Glutamatergic neuron (in vitro differentiated cells): ENCODE data around the gene FYCO1. TPM values are rescaled to one million over a fixed set of nuclear protein-coding genes. Genes with fewer than 3 reads are reported as not detected.

Experiments
- DNase-seq: peaks from one replicate; pipeline ENCODE4 v3.0.0; 2022
- H3K27ac Mint-ChIP-seq: one replicate; pipeline ENCODE4 v1.8.0; 2020; ENCODE audit warnings: mild to moderate bottlenecking, mixed read lengths, inconsistent platforms; ENCODE audit not compliant: unreplicated experiment
- H3K27me3 Mint-ChIP-seq: one replicate; pipeline ENCODE4 v1.8.0; 2020; ENCODE audit warnings: mild to moderate bottlenecking, moderate library complexity, mixed read lengths, inconsistent platforms; ENCODE audit not compliant: unreplicated experiment
- H3K36me3 Mint-ChIP-seq: one replicate; pipeline ENCODE4 v1.8.0; 2020; ENCODE audit warnings: mild to moderate bottlenecking, mixed read lengths, inconsistent platforms; ENCODE audit not compliant: unreplicated experiment
- H3K4me1 Mint-ChIP-seq: one replicate; pipeline ENCODE4 v1.8.0; 2020; ENCODE audit warnings: mild to moderate bottlenecking, low read depth, mixed read lengths, inconsistent platforms; ENCODE audit not compliant: unreplicated experiment
- H3K4me3 Mint-ChIP-seq: one replicate; pipeline ENCODE4 v1.8.0; 2020; ENCODE audit warnings: mild to moderate bottlenecking, mixed read lengths, inconsistent platforms; ENCODE audit not compliant: unreplicated experiment
- H3K9me3 Mint-ChIP-seq: one replicate; pipeline ENCODE4 v1.8.0; 2020; ENCODE audit warnings: mild to moderate bottlenecking, moderate library complexity, mixed read lengths, inconsistent platforms; ENCODE audit not compliant: unreplicated experiment
- total RNA-seq: library from RNA; stranded (reverse); fragmentation: NEBNext Ultra II Directional; extraction: Animal tissue kit (Norgen Biotek cat#: 25700); gene quantifications from one replicate; pipeline ENCODE4 v1.2.1, GENCODE V29; 2021; ENCODE audit not compliant: unreplicated experiment
- TF ChIP-seq, protein P1 (sequence below): fragments of 200-600 bp; sonication (generic); IDR thresholded peaks from one replicate; pipeline ENCODE4 v1.5.0; 2021; ENCODE audit not compliant: partially characterized antibody, unreplicated experiment

The FYCO1 gene
- total RNA-seq, 1 donor from 2014 or later, result 3.8 TPM

DNA sequence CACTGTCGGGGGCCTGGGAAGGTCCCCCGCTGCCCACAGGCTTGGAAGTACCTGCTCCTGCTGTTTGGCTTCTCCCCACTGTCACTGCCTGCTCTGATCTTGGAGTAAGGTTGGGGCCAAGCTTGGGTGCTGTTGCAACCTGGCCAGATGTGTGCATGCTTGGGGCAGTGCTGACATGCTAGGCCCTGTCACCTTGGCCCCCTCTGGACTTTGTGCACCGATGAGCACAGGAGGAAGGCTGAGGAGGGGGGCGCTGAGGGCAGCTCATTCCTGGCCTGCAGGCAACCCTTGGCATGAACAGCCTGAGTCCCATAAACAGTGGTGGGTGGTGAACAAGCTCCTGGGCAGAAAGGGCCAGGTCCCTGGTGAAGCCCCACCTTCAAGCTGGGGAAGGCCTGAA is 35.6 kb upstream of the FYCO1 start:
- H3K36me3 Mint-ChIP-seq, result peaks cover 10% of the 10 kb centered on the region
- no peaks in the 10 kb centered on the region for H3K4me1 Mint-ChIP-seq
- no peaks in the 10 kb centered on the region for H3K27me3 Mint-ChIP-seq
- H3K9me3 Mint-ChIP-seq, result no peaks in the 10 kb centered on the region
- no peak for DNase-seq
- H3K4me3 Mint-ChIP-seq, result no peak overlapping the region
- TF ChIP-seq, protein P1, sequence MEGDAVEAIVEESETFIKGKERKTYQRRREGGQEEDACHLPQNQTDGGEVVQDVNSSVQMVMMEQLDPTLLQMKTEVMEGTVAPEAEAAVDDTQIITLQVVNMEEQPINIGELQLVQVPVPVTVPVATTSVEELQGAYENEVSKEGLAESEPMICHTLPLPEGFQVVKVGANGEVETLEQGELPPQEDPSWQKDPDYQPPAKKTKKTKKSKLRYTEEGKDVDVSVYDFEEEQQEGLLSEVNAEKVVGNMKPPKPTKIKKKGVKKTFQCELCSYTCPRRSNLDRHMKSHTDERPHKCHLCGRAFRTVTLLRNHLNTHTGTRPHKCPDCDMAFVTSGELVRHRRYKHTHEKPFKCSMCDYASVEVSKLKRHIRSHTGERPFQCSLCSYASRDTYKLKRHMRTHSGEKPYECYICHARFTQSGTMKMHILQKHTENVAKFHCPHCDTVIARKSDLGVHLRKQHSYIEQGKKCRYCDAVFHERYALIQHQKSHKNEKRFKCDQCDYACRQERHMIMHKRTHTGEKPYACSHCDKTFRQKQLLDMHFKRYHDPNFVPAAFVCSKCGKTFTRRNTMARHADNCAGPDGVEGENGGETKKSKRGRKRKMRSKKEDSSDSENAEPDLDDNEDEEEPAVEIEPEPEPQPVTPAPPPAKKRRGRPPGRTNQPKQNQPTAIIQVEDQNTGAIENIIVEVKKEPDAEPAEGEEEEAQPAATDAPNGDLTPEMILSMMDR, result no peak
- H3K27ac Mint-ChIP-seq, result no peak overlapping the region

DNA sequence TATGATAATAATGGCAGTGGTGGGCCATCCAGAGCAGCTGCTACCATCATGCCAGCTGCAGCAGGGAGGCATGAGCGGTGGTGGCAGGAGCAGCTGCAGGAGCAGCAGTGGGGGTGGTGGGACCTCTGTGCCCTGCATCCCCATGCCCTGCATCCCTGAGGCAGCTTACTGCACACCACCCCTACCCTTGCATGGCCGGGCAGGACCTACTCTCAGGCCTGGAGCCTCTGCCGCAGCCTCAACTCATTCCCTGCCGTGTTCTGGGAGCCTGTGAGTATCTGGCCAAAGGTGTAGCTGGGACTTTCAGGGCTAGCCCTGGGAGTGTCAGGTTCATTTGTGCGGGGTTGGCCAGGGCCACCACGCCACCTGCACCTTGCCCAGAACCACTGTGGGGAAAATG is 35.0 kb upstream of the FYCO1 start:
- Mint-ChIP-seq H3K36me3 (peaks cover 10% of the 10 kb centered on the region), H3K27ac (no peak overlapping the region), H3K27me3 (no peaks in the 10 kb centered on the region), H3K4me1 (no peaks in the 10 kb centered on the region), H3K9me3 (no peaks in the 10 kb centered on the region), H3K4me3 (no peak overlapping the region)
- TF ChIP-seq, protein P1, result no peak
- DNase-seq, result no peak

DNA sequence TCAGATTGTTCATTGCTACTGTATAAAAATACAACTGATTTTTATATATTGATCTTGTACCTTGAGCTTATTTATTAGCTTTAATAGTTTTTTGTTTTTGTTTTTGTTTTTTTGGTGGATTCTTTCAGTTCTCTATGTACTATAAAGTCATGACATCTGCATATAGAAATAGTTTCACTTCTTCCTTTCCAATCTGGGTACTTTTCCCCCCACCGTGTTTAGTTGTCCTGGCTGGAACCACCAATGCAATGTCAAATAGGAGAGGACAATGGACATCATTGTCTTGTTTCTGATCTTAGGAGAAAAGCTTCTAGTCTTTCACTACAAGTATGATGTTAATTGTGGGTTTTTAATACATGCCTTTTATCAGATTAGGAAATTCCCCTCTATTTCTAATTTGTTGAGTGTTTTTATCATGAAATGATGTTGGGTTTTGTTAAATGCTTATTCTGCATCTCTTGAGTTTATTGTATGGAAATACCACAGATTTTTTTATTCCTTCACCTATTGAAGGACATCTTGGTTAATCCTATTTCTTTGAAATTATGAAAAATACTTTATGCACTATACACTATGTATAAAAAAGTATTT is 34.4 kb upstream of the FYCO1 start:
- peaks cover 10% of the 10 kb centered on the region for H3K36me3 Mint-ChIP-seq

DNA sequence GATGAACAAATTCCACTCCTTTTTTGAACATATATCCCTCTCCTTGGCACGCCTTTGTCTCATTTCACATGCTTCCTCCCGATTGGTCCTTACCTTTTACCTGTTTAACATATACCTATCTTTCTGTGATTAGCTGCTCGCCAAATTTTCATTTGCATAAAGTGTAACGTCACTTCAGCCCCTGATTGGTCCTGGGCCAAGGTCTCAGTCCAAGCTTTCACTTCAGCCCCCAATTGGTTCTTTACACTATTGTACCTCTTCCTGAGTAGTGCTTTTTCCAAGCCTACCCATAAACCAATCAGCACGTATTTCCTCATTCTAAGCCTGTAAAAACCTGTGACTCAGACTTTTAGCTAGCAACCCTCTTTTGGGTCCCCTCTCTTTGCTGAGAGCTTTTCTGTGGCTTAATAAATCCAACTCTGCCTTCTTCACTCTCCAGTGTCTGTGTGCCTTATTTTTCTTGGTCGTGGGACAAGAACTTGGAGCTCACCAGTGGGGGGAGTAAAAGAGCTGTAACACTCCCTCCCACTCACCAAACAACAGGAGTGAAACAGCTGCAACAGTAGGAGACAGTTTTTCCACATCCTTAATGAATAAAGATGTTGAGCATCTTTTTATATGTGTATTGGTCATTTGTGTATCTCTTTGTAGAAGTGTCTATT is 32.2 kb upstream of the FYCO1 start:
- no peaks in the 10 kb centered on the region for H3K9me3 Mint-ChIP-seq
- H3K4me3 Mint-ChIP-seq, result no peak overlapping the region
- H3K4me1 Mint-ChIP-seq, result no peaks in the 10 kb centered on the region
- H3K27me3 Mint-ChIP-seq, result no peaks in the 10 kb centered on the region
- DNase-seq, result no peak
- TF ChIP-seq, protein P1, result no peak
- no peak overlapping the region for H3K27ac Mint-ChIP-seq
- peaks cover 10% of the 10 kb centered on the region for H3K36me3 Mint-ChIP-seq

More for the DNA sequence above, 34.4 kb upstream of the FYCO1 start:
- Mint-ChIP-seq H3K4me3 (no peak overlapping the region), H3K27ac (no peak overlapping the region), H3K27me3 (no peaks in the 10 kb centered on the region), H3K9me3 (no peaks in the 10 kb centered on the region), H3K4me1 (no peaks in the 10 kb centered on the region)
- no peak for DNase-seq
- TF ChIP-seq, protein P1, result no peak

DNA sequence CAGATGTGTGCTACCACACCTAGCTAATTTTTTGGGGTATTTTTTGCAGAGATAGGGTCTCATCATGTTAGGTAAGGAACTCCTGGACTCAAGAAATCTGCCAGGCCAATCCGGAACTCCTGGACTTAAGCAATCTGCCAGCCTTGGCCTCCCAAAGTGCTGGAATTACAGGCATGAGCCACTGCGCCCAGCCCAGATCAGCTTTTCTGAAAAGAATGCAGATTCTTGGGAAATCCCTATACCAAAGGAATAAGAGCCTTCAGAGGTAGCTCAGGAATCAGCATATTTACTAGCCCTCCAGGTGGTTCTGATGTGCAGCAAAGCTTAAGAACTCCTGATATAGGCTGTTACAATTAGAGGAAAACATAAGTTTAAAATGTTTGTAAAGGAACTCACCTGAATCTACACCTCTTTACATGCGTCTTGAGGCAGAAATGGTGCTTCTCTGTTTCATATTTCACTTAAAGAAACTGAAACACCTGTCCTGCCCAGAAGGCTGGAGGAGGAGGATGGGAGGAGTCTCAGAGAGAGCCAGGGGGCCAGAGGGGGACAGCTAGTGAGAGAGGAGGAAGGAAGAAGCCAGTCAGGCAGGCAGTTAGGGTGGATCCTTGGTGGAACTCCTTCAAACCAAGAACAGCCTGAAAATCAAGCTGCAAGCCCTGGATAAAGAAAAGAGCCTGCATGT is 31.5 kb upstream of the FYCO1 start, which contains the start of gene XCR1:
Gene XCR1, minus strand, starts transcription at position 463 of the 685 bp plus-strand sequence. CDS start 5,536 bp downstream, outside the sequence.
- H3K27ac Mint-ChIP-seq, result no peak within 1 kb of the TSS
- H3K9me3 Mint-ChIP-seq, result no peaks in the 10 kb centered on the region

More for the DNA sequence above, 31.5 kb upstream of the FYCO1 start, which contains the start of gene XCR1:
- no peak within 1 kb of the TSS for H3K4me3 Mint-ChIP-seq
- DNase-seq, result no peak
- H3K36me3 Mint-ChIP-seq, result peaks cover 10% of the 10 kb centered on the region
- H3K27me3 Mint-ChIP-seq, result no peaks in the 10 kb centered on the region
- H3K4me1 Mint-ChIP-seq, result no peaks in the 10 kb centered on the region
- TF ChIP-seq, protein P1, result no peak
